ENCODE data around the gene CACNA1C. TPM values are rescaled to one million over a fixed set of nuclear protein-coding genes. Genes with fewer than 3 reads are reported as not detected.

CACNA1C gene
- total and polyA plus RNA-seq, 10 of the 15 experiments (the other 5 are each of a cell fraction or from before 2014, with no cell fraction given): under 0.01 to 0.15 (median 0.09) TPM; not detected in 5

- Histone ChIP-seq H3K4me2 (ENCODE audit: control insufficient read depth, insufficient read depth) (peak overlapping the region; percentile 98), H3K79me2 (ENCODE audit: control insufficient read depth, insufficient read depth, low read length) (no peaks in the 10 kb centered on the region), H3K9me3 (replicated peaks; ENCODE audit: control insufficient read depth, insufficient read depth, low read length) (no peaks in the 10 kb centered on the region; the same call in 2 of the 3 replicates), H4K20me1 (ENCODE audit: control insufficient read depth, insufficient read depth) (no peaks in the 10 kb centered on the region), H3K27ac (ENCODE audit: control insufficient read depth, insufficient read depth) (peak overlapping the region; percentile 47), H3K9ac (ENCODE audit: control insufficient read depth, insufficient read depth, low read length) (no peak overlapping the region), H3K4me1 (ENCODE audit: control insufficient read depth, insufficient read depth, low read length) (peaks cover 36% of the 10 kb centered on the region), H3K4me3 (peak overlapping the region; percentile 35), H3K36me3 (ENCODE audit: control insufficient read depth in 2 of 2, insufficient read depth in 2 of 2, low read length in 1 of 2) (no peaks in the 10 kb centered on the region), H3K27me3 (replicated peaks in 1 of 2; ENCODE audit: control insufficient read depth in 2 of 2, insufficient read depth in 2 of 2, low read length in 1 of 2) (no peaks in the 10 kb centered on the region), H2AFZ (ENCODE audit: control insufficient read depth, low read depth, low read length) (no peak overlapping the region)
- SMC1A ChIA-PET (ENCODE audit: uncharacterized antibody, unreplicated experiment): interaction anchor here (1.0 to 1.4 kb wide), 3 partner anchors 10 to 31 kb away, joined by 3 to 5 read pairs (median 5); no protein-coding TSS in a partner anchor
- FAIRE-seq (peak; percentile 85), DNase-seq (ENCODE audit: low read depth, low spot score) (no peak), ATAC-seq (peak; percentile 84)
- in situ Hi-C loops (cut with MboI): no loop called here
- no TSS peak for BruUV-seq (replicated peaks)
- WGBS (ENCODE audit: insufficient coverage, insufficient replicate concordance, low lambda C conversion rate, missing lambda C conversion rate): 0% methylated on average over 12 of the region's 12 CpGs
- intact Hi-C loops (cut with micrococcal nuclease; ENCODE audit: unreplicated experiment): no loop called here
- RAD21 ChIA-PET (ENCODE audit: unreplicated experiment): no interaction called here
- CTCF ChIA-PET: interaction anchor here (2.8 kb wide), 1 partner anchor 8 kb away, joined by 17 read pairs; no protein-coding TSS in a partner anchor
- POLR2A ChIA-PET: no interaction called here
- TF ChIP-seq NFYA (IDR thresholded peaks at IDR 0.05; ENCODE audit: borderline replicate concordance, low read depth, low read length) (no peak), CHD1 (IDR thresholded peaks at IDR 0.05; ENCODE audit: low read depth, low read length) (no peak), TBL1XR1 (IDR thresholded peaks at IDR 0.05; ENCODE audit: low read depth, low read length) (no peak), HDAC6 (IDR thresholded peaks at IDR 0.05; ENCODE audit: unreplicated experiment) (no peak), CREM (IDR thresholded peaks at IDR 0.05; ENCODE audit: low read depth) (0 out of 2 replicates have a peak, but pooled peaks have one; percentile 9), PML (IDR thresholded peaks at IDR 0.05; ENCODE audit: low read length) (no peak), IKZF2 (IDR thresholded peaks at IDR 0.05) (peak; percentile 27 to 76; a peak in 2 of 4 replicates), NFIC (IDR thresholded peaks at IDR 0.05; ENCODE audit: low read depth, low read length) (0 out of 2 replicates have a peak, but pooled peaks have one; percentile 30), SIX5 (IDR thresholded peaks at IDR 0.05; ENCODE audit: low read depth, low read length, severe bottlenecking) (no peak), SUPT20H (IDR thresholded peaks at IDR 0.05; ENCODE audit: borderline replicate concordance, control insufficient read depth, low read depth, low read length) (no peak), ZBTB40 (IDR thresholded peaks at IDR 0.05; ENCODE audit: borderline replicate concordance) (no peak), EP300 (IDR thresholded peaks at IDR 0.05; ENCODE audit: borderline replicate concordance in 1 of 2, control insufficient read depth in 1 of 2, low read depth in 2 of 2, low read length in 2 of 2) (no peak), ZNF217 (IDR thresholded peaks at IDR 0.05) (0 out of 2 replicates have a peak, but pooled peaks have one; percentile 34)
- TF ChIP-seq, protein P1, sequence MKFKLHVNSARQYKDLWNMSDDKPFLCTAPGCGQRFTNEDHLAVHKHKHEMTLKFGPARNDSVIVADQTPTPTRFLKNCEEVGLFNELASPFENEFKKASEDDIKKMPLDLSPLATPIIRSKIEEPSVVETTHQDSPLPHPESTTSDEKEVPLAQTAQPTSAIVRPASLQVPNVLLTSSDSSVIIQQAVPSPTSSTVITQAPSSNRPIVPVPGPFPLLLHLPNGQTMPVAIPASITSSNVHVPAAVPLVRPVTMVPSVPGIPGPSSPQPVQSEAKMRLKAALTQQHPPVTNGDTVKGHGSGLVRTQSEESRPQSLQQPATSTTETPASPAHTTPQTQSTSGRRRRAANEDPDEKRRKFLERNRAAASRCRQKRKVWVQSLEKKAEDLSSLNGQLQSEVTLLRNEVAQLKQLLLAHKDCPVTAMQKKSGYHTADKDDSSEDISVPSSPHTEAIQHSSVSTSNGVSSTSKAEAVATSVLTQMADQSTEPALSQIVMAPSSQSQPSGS (IDR thresholded peaks at IDR 0.05; ENCODE audit: low read length): 0 out of 2 replicates have a peak, but pooled peaks have one; percentile 19
- TF ChIP-seq, protein P2, sequence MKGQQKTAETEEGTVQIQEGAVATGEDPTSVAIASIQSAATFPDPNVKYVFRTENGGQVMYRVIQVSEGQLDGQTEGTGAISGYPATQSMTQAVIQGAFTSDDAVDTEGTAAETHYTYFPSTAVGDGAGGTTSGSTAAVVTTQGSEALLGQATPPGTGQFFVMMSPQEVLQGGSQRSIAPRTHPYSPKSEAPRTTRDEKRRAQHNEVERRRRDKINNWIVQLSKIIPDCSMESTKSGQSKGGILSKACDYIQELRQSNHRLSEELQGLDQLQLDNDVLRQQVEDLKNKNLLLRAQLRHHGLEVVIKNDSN (IDR thresholded peaks at IDR 0.05; ENCODE audit: borderline replicate concordance, extremely low read length, insufficient read depth, low read depth, low read length): no peak
- TF ChIP-seq, protein P3, sequence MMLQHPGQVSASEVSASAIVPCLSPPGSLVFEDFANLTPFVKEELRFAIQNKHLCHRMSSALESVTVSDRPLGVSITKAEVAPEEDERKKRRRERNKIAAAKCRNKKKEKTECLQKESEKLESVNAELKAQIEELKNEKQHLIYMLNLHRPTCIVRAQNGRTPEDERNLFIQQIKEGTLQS (IDR thresholded peaks at IDR 0.05; ENCODE audit: borderline replicate concordance, extremely low read depth, low read depth, low read length): no peak
Observed at GRCh38 chr12:2387103-2387834, 334.5 kb downstream of the CACNA1C start.

Measured in GM12878 (cell line).